Activated CD4-positive, alpha-beta memory T cell treated with anti-CD3 and anti-CD28 coated beads, Interleukin-2, amount 10 ng/mL, durations not matched to agents 7 days and 5 days (primary cell): ENCODE data around the gene RUNX2. TPM values are rescaled to one million over a fixed set of nuclear protein-coding genes. Genes with fewer than 3 reads are reported as not detected.
A peak's percentile ranks its signal among the peaks of the same experiment; 100 is the strongest.

Source experiments
- CTCF ChIA-PET: fragments of 350-600 bp; sonication (Branson Sonifier 250); formaldehyde crosslinking; loops from one replicate; lab custom pipeline; 2021; ENCODE audit warnings: antibody characterized with exemption, inconsistent platforms; lab: Charles Lee
- POLR2A ChIA-PET: fragments of 350-600 bp; sonication (Branson Sonifier 250); formaldehyde crosslinking; loops from one replicate; lab custom pipeline; 2021; ENCODE audit warnings: antibody characterized with exemption; lab: Charles Lee
- DNase-seq: peaks from one replicate; pipeline ENCODE4 v3.0.0-alpha.2; 2020
- H3K27ac Mint-ChIP-seq: one replicate; pipeline ENCODE4 v1.8.0; 2021; ENCODE audit warnings: mild to moderate bottlenecking, mixed read lengths
- H3K27me3 Mint-ChIP-seq: one replicate; pipeline ENCODE4 v1.8.0; 2021; ENCODE audit warnings: mixed read lengths
- H3K36me3 Mint-ChIP-seq: one replicate; pipeline ENCODE4 v1.8.0; 2021; ENCODE audit warnings: low read depth, mixed read lengths
- H3K4me1 Mint-ChIP-seq: one replicate; pipeline ENCODE4 v1.8.0; 2021; ENCODE audit warnings: mixed read lengths
- H3K4me3 Mint-ChIP-seq: one replicate; pipeline ENCODE4 v1.8.0; 2021; ENCODE audit warnings: mild to moderate bottlenecking, mixed read lengths
- H3K9me3 Mint-ChIP-seq: one replicate; pipeline ENCODE4 v1.8.0; 2021; ENCODE audit warnings: mixed read lengths
- total RNA-seq, 2 experiments: library from RNA; stranded (reverse); gene quantifications; one replicate each; pipeline ENCODE4 v1.2.3, GENCODE V29; 2021

Gene RUNX2
- total RNA-seq, 2 experiments from 2014 or later, result 42.2 to 43.4 TPM

GRCh38 chr6:45387236-45387635 lies 59.1 kb downstream of the RUNX2 start:
- ChIA-PET CTCF (interaction anchor here (1.3 kb wide), 1 partner anchor 9 kb away, joined by 3 read pairs; the partner anchor contains the start of gene SUPT3H), POLR2A (interaction anchor here (1.0 kb wide), 1 partner anchor 9 kb away, joined by 3 read pairs; the partner anchor contains the start of gene SUPT3H)
- peaks cover 6% of the 10 kb centered on the region for H3K9me3 Mint-ChIP-seq
- H3K27me3 Mint-ChIP-seq, result no peaks in the 10 kb centered on the region
- DNase-seq, result no peak
- H3K4me1 Mint-ChIP-seq, result no peaks in the 10 kb centered on the region
- H3K36me3 Mint-ChIP-seq, result no peaks in the 10 kb centered on the region
- no peak overlapping the region for H3K27ac Mint-ChIP-seq
- no peak overlapping the region for H3K4me3 Mint-ChIP-seq

- CTCF ChIA-PET, result interaction anchor here (1.3 kb wide), 1 partner anchor 10 kb away, joined by 3 read pairs; the partner anchor contains the start of gene SUPT3H
- Mint-ChIP-seq H3K27me3 (no peaks in the 10 kb centered on the region), H3K9me3 (peaks cover 8% of the 10 kb centered on the region), H3K27ac (no peak overlapping the region), H3K4me1 (no peaks in the 10 kb centered on the region), H3K36me3 (no peaks in the 10 kb centered on the region), H3K4me3 (no peak overlapping the region)
- POLR2A ChIA-PET, result interaction anchor here (1.0 kb wide), 1 partner anchor 10 kb away, joined by 3 read pairs; the partner anchor contains the start of gene SUPT3H
- no peak for DNase-seq
Observed at GRCh38 chr6:45388328-45388727, 60.2 kb downstream of the RUNX2 start.

GRCh38 chr6:45394586-45395095 lies 66.5 kb downstream of the RUNX2 start:
- POLR2A ChIA-PET, result interaction anchor here (1.4 kb wide), 1 partner anchor 17 kb away, joined by 4 read pairs; the partner anchor contains the start of gene SUPT3H
- Mint-ChIP-seq H3K27me3 (no peaks in the 10 kb centered on the region), H3K36me3 (no peaks in the 10 kb centered on the region), H3K4me3 (no peak overlapping the region), H3K27ac (no peak overlapping the region), H3K4me1 (peaks cover 6% of the 10 kb centered on the region), H3K9me3 (peaks cover 12% of the 10 kb centered on the region)
- CTCF ChIA-PET, result interaction anchor here (1.2 to 1.4 kb wide), 2 partner anchors 12 to 919 kb away, joined by 3 read pairs; no protein-coding TSS in a partner anchor
- no peak for DNase-seq

GRCh38 chr6:45398075-45398813 lies 70.1 kb downstream of the RUNX2 start:
- CTCF ChIA-PET, result interaction anchor here (0.7 to 1.2 kb wide), 4 partner anchors 20 to 742 kb away, joined by 3 to 6 read pairs (median 3); partner anchors contain the start of gene SUPT3H
- H3K4me1 Mint-ChIP-seq, result peaks cover 6% of the 10 kb centered on the region
- no peak for DNase-seq

GRCh38 chr6:45400021-45400420 lies 71.9 kb downstream of the RUNX2 start:
- no peaks in the 10 kb centered on the region for H3K36me3 Mint-ChIP-seq
- POLR2A ChIA-PET, result no interaction called here
- no peak overlapping the region for H3K4me3 Mint-ChIP-seq
- CTCF ChIA-PET, result no interaction called here
- H3K4me1 Mint-ChIP-seq, result peaks cover 6% of the 10 kb centered on the region
- no peak for DNase-seq
- H3K27ac Mint-ChIP-seq, result no peak overlapping the region
- H3K27me3 Mint-ChIP-seq, result peaks cover 2% of the 10 kb centered on the region
- H3K9me3 Mint-ChIP-seq, result no peaks in the 10 kb centered on the region

More at GRCh38 chr6:45398075-45398813, 70.1 kb downstream of the RUNX2 start:
- Mint-ChIP-seq H3K27ac (no peak overlapping the region), H3K27me3 (peaks cover 2% of the 10 kb centered on the region), H3K4me3 (no peak overlapping the region), H3K36me3 (no peaks in the 10 kb centered on the region), H3K9me3 (peaks cover 6% of the 10 kb centered on the region)
- POLR2A ChIA-PET, result interaction anchor here (1.0 to 1.3 kb wide), 3 partner anchors 20 to 39 kb away, joined by 3 to 8 read pairs (median 4); partner anchors contain the start of gene SUPT3H

- H3K4me1 Mint-ChIP-seq, result peaks cover 13% of the 10 kb centered on the region
- no peaks in the 10 kb centered on the region for H3K9me3 Mint-ChIP-seq
- ChIA-PET CTCF (interaction anchor here (1.4 kb wide), 1 partner anchor 936 kb away, joined by 4 read pairs; no protein-coding TSS in a partner anchor), POLR2A (no interaction called here)
- no peaks in the 10 kb centered on the region for H3K36me3 Mint-ChIP-seq
- no peak overlapping the region for H3K27ac Mint-ChIP-seq
- H3K27me3 Mint-ChIP-seq, result peaks cover 3% of the 10 kb centered on the region
- DNase-seq, result no peak
- H3K4me3 Mint-ChIP-seq, result no peak overlapping the region
Observed at GRCh38 chr6:45411959-45412358, 83.8 kb downstream of the RUNX2 start.

- POLR2A ChIA-PET, result no interaction called here
- no peaks in the 10 kb centered on the region for H3K9me3 Mint-ChIP-seq
- H3K27ac Mint-ChIP-seq, result no peak overlapping the region
- DNase-seq, result no peak
- H3K4me1 Mint-ChIP-seq, result peaks cover 30% of the 10 kb centered on the region
- CTCF ChIA-PET, result no interaction called here
- no peak overlapping the region for H3K4me3 Mint-ChIP-seq
- H3K36me3 Mint-ChIP-seq, result peaks cover 7% of the 10 kb centered on the region
- H3K27me3 Mint-ChIP-seq, result peaks cover 5% of the 10 kb centered on the region
Observed at GRCh38 chr6:45415315-45415714, 87.2 kb downstream of the RUNX2 start.

- Mint-ChIP-seq H3K36me3 (peaks cover 10% of the 10 kb centered on the region), H3K9me3 (no peaks in the 10 kb centered on the region), H3K4me1 (peaks cover 36% of the 10 kb centered on the region), H3K27me3 (peaks cover 5% of the 10 kb centered on the region), H3K4me3 (no peak overlapping the region), H3K27ac (no peak overlapping the region)
- ChIA-PET POLR2A (no interaction called here), CTCF (interaction anchor here (0.6 kb wide), 1 partner anchor 416 kb away, joined by 3 read pairs; no protein-coding TSS in a partner anchor)
- no peak for DNase-seq
Observed at GRCh38 chr6:45415788-45416518, 87.8 kb downstream of the RUNX2 start.

GRCh38 chr6:45416700-45417099 lies 88.6 kb downstream of the RUNX2 start:
- Mint-ChIP-seq H3K27me3 (peaks cover 5% of the 10 kb centered on the region), H3K9me3 (no peaks in the 10 kb centered on the region), H3K4me3 (no peak overlapping the region), H3K4me1 (peaks cover 41% of the 10 kb centered on the region), H3K36me3 (peaks cover 15% of the 10 kb centered on the region), H3K27ac (no peak overlapping the region)
- POLR2A ChIA-PET, result no interaction called here
- CTCF ChIA-PET, result interaction anchor here (0.8 to 3.1 kb wide), 2 partner anchors 761 to 941 kb away, joined by 3 to 11 read pairs; no protein-coding TSS in a partner anchor
- DNase-seq, result no peak

- ChIA-PET CTCF (interaction anchor here (0.8 to 5.1 kb wide), 4 partner anchors 297 to 942 kb away, joined by 3 to 28 read pairs (median 8); no protein-coding TSS in a partner anchor), POLR2A (no interaction called here)
- no peak overlapping the region for H3K27ac Mint-ChIP-seq
- no peaks in the 10 kb centered on the region for H3K9me3 Mint-ChIP-seq
- no peak overlapping the region for H3K4me3 Mint-ChIP-seq
- H3K27me3 Mint-ChIP-seq, result peaks cover 5% of the 10 kb centered on the region
- peaks cover 43% of the 10 kb centered on the region for H3K4me1 Mint-ChIP-seq
- peaks cover 19% of the 10 kb centered on the region for H3K36me3 Mint-ChIP-seq
- no peak for DNase-seq
Observed at GRCh38 chr6:45417436-45417835, 89.3 kb downstream of the RUNX2 start.

- H3K27ac Mint-ChIP-seq, result peak overlapping the region; percentile 92
- peaks cover 31% of the 10 kb centered on the region for H3K36me3 Mint-ChIP-seq
- peak; percentile 64 for DNase-seq
- H3K27me3 Mint-ChIP-seq, result peaks cover 5% of the 10 kb centered on the region
- H3K4me1 Mint-ChIP-seq, result peaks cover 45% of the 10 kb centered on the region
- CTCF ChIA-PET, result interaction anchor here (0.6 to 5.1 kb wide), 10 partner anchors 12 to 944 kb away, joined by 3 to 28 read pairs (median 6); partner anchors contain the start of gene SUPT3H
- POLR2A ChIA-PET, result interaction anchor here (0.8 to 4.7 kb wide), 9 partner anchors 12 to 789 kb away, joined by 3 to 44 read pairs (median 5); partner anchors contain the start of gene SUPT3H
- H3K4me3 Mint-ChIP-seq, result peak overlapping the region; percentile 96
- H3K9me3 Mint-ChIP-seq, result no peaks in the 10 kb centered on the region
Observed at GRCh38 chr6:45419571-45420082, 91.5 kb downstream of the RUNX2 start.
